IMR-90 (cell line): ENCODE data around the gene PIAS1.

ENCODE experiments used
- CTCF ChIP-seq: conservative IDR thresholded peaks from 2 replicates; pipeline ENCODE4 v1.5.1; 2012; ENCODE audit warnings: mild to moderate bottlenecking, low read depth, low read length, improper control_type of control experiment
- MXI1 ChIP-seq: IDR thresholded peaks from 2 replicates; pipeline ENCODE4 v1.6.1; 2012; ENCODE audit warnings: low read depth, mild to moderate bottlenecking, low read length, moderate library complexity, borderline replicate concordance
- POLR2A ChIP-seq: IDR thresholded peaks from 2 replicates; pipeline ENCODE4 v1.6.1; 2012; ENCODE audit warnings: mild to moderate bottlenecking, low read depth, low read length
- RAD21 ChIP-seq: IDR thresholded peaks from 2 replicates; pipeline ENCODE4 v1.6.1; 2012; ENCODE audit warnings: low read length, improper control_type of control experiment

- TF ChIP-seq RAD21 (no peak), CTCF (no peak), POLR2A (no peak), MXI1 (no peak)
Observed at GRCh38 chr15:68129072-68129471, 75.0 kb downstream of the PIAS1 start.
